ENCODE measurements around the gene SDHB.
A peak's percentile ranks its signal among the peaks of the same experiment; 100 is the strongest.

Gene SDHB

GRCh38 chr1:17052038-17052437 lies 1.8 kb downstream of the SDHB start:
- no peak for DNase-seq (ENCODE audit: low spot score)
- H3K27ac ChIP-seq: no peak overlapping the region

GRCh38 chr1:17047924-17048323 lies 5.9 kb downstream of the SDHB start:
- no peak overlapping the region for H3K4me3 ChIP-seq
- DNase-seq (ENCODE audit: low spot score): no peak

More at GRCh38 chr1:17052038-17052437, 1.8 kb downstream of the SDHB start:
- no peak for TF ChIP-seq CTCF (IDR thresholded peaks at IDR 0.05)
- no peak overlapping the region for H3K4me3 ChIP-seq

GRCh38 chr1:17046334-17046657 lies 7.5 kb downstream of the SDHB start:
- no peak for DNase-seq (ENCODE audit: low spot score)
- H3K4me3 ChIP-seq: no peak overlapping the region
- H3K27ac ChIP-seq: no peak overlapping the region
- no peak for TF ChIP-seq CTCF (IDR thresholded peaks at IDR 0.05)

More at GRCh38 chr1:17047924-17048323, 5.9 kb downstream of the SDHB start:
- no peak for TF ChIP-seq CTCF (IDR thresholded peaks at IDR 0.05)
- H3K27ac ChIP-seq: no peak overlapping the region

GRCh38 chr1:17045634-17046333 lies 8.0 kb downstream of the SDHB start:
- DNase-seq (ENCODE audit: low spot score): no peak
- peak; percentile 73 for TF ChIP-seq CTCF (IDR thresholded peaks at IDR 0.05)
- H3K4me3 ChIP-seq: peak overlapping the region; percentile 23
- peak overlapping the region in 1 of 2 donors; percentile 9 for H3K27ac ChIP-seq

GRCh38 chr1:17045150-17045549 lies 8.7 kb downstream of the SDHB start:
- no peak overlapping the region for H3K27ac ChIP-seq
- no peak overlapping the region for H3K4me3 ChIP-seq
- no peak for DNase-seq (ENCODE audit: low spot score)
- TF ChIP-seq CTCF (IDR thresholded peaks at IDR 0.05): no peak

- TF ChIP-seq CTCF (IDR thresholded peaks at IDR 0.05): no peak
- H3K4me3 ChIP-seq: no peak overlapping the region
- H3K27ac ChIP-seq: no peak overlapping the region
- no peak for DNase-seq (ENCODE audit: low spot score)
Measured at GRCh38 chr1:17043676-17044075, 10.2 kb downstream of the SDHB start.

GRCh38 chr1:17040135-17040534 lies 13.7 kb downstream of the SDHB start:
- Histone ChIP-seq H3K4me3 (no peak overlapping the region), H3K27ac (no peak overlapping the region)
- no peak for DNase-seq (ENCODE audit: low spot score)
- no peak for TF ChIP-seq CTCF (IDR thresholded peaks at IDR 0.05)

Data from coronary artery (tissue), 2 donors.